Measurements from ENCODE around the gene PPM1H.

DNA sequence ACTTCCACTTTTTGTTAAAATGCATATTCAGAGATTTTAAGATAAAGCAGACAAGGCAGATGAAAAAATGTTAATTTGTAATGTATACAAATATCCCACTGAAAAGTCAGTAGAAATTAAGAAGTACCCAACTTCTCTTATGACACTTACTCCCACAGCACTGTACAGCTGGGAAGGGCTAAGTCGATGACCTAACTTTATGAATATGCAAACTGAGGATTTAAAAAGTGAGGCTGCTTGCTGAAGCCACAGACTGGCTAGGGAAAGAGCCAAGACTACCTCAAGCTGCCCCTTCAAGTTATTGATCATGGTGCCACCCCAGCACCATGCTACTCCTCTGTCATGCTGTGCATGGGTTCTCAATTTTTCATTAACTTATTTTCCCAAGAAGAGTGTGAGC, 17.0 kb downstream of the PPM1H start:
- TF ChIP-seq RAD21 (IDR thresholded peaks at IDR 0.05; ENCODE audit: low read length) = no peak
- TF ChIP-seq, protein P1, sequence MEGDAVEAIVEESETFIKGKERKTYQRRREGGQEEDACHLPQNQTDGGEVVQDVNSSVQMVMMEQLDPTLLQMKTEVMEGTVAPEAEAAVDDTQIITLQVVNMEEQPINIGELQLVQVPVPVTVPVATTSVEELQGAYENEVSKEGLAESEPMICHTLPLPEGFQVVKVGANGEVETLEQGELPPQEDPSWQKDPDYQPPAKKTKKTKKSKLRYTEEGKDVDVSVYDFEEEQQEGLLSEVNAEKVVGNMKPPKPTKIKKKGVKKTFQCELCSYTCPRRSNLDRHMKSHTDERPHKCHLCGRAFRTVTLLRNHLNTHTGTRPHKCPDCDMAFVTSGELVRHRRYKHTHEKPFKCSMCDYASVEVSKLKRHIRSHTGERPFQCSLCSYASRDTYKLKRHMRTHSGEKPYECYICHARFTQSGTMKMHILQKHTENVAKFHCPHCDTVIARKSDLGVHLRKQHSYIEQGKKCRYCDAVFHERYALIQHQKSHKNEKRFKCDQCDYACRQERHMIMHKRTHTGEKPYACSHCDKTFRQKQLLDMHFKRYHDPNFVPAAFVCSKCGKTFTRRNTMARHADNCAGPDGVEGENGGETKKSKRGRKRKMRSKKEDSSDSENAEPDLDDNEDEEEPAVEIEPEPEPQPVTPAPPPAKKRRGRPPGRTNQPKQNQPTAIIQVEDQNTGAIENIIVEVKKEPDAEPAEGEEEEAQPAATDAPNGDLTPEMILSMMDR (IDR thresholded peaks at IDR 0.05) = no peak
- no peak for TF ChIP-seq CHD2 (IDR thresholded peaks at IDR 0.05; ENCODE audit: low read length, partially characterized antibody)
- TF ChIP-seq FOXJ3 (CRISPR knock-in tag; IDR thresholded peaks at IDR 0.05) = no peak
- no peak for TF ChIP-seq SIN3A (IDR thresholded peaks at IDR 0.05; ENCODE audit: borderline replicate concordance, low read depth, low read length)
- TF ChIP-seq, protein P2, sequence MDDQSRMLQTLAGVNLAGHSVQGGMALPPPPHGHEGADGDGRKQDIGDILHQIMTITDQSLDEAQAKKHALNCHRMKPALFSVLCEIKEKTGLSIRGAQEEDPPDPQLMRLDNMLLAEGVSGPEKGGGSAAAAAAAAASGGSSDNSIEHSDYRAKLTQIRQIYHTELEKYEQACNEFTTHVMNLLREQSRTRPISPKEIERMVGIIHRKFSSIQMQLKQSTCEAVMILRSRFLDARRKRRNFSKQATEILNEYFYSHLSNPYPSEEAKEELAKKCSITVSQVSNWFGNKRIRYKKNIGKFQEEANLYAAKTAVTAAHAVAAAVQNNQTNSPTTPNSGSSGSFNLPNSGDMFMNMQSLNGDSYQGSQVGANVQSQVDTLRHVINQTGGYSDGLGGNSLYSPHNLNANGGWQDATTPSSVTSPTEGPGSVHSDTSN (IDR thresholded peaks at IDR 0.05) = no peak
